Right lobe of liver (tissue), 6 donors: ENCODE results near the gene TTLL5. TPM values are rescaled to one million over a fixed set of nuclear protein-coding genes. Genes with fewer than 3 reads are reported as not detected.

Source experiments
- ATAC-seq, 4 donors: fragments of 200-7000 bp; cut with Tn5 transposase; one replicate each; pipeline ENCODE4 v1.9.1; 2020; ENCODE audit warnings: mild to moderate bottlenecking in 4 of 4, moderate library complexity in 4 of 4
- DNase-seq, 3 donors: peaks; one replicate each; pipeline ENCODE4 v3.0.0-alpha.2; 2020
- H3K27ac ChIP-seq, 3 donors: fragments of 200-600 bp; one replicate each; pipeline ENCODE4 v1.8.0; 2022
- H3K27me3 ChIP-seq, 2 donors: fragments of 200-600 bp; one replicate each; pipeline ENCODE4 v1.8.0; 2022
- H3K36me3 ChIP-seq, 4 donors: fragments of 200-600 bp; sonication (generic) in 1 of 4; one replicate each; pipeline versions ENCODE4 v1.5.1 to v1.8.0; 2017 to 2022; ENCODE audit warnings: control low read depth in 1 of 4
- H3K4me1 ChIP-seq, 4 donors: fragments of 200-600 bp; sonication (generic) in 1 of 4; one replicate each; pipeline versions ENCODE4 v1.5.1 to v1.8.0; 2017 to 2022; ENCODE audit warnings: control low read depth in 1 of 4
- H3K4me3 ChIP-seq, 3 donors: fragments of 200-600 bp; one replicate each; pipeline ENCODE4 v1.8.0; 2022
- H3K9me3 ChIP-seq, 4 donors: fragments of 200-600 bp; sonication (generic) in 1 of 4; one replicate each; pipeline versions ENCODE4 v1.5.1 to v1.8.0; 2017 to 2022; ENCODE audit warnings: control low read depth in 1 of 4
- CTCF ChIP-seq, 4 donors: fragments of 200-600 bp in 3 of 4; fragments of 450-650 bp in 1 of 4; IDR thresholded peaks; one replicate each; pipeline versions ENCODE4 v1.5.1 to v1.8.0; 2016 to 2022; ENCODE audit warnings: antibody characterized with exemption in 4 of 4, mild to moderate bottlenecking in 2 of 4
- POLR2A ChIP-seq: fragments of 450-650 bp; IDR thresholded peaks from one replicate; pipeline ENCODE4 v1.6.1; 2017; ENCODE audit warnings: antibody characterized with exemption, mild to moderate bottlenecking
- WGBS: methylation state at CpG from one replicate; pipeline ENCODE4 v1.1.6; 2018; ENCODE audit warnings: low coverage, low lambda C conversion rate; ENCODE audit not compliant: insufficient coverage; ENCODE audit errors: missing lambda C conversion rate; 5-methylcytosine and 5-hydroxymethylcytosine counted together
- intact Hi-C, 2 donors: fragments of 100-400 bp; cut with DNase I; formaldehyde crosslinking; loops; one replicate each; pipeline versions ENCODE4 v1.11.2 to v1.14.1; 2022
- total RNA-seq, 6 experiments: library from RNA; depleted of rRNA in 2 of 6; stranded (reverse); fragments of >200 nt in 2 of 6; fragmentation: NEBNext Ultra II Directional in 3 of 6; extraction: Animal tissue kit (Norgen Biotek cat#: 25700) in 3 of 6; gene quantifications; one replicate each; pipeline versions ENCODE4 v1.1.0 to v1.2.4, GENCODE V29; 2016 to 2023
- donor health status: DM: no; HTN: yes; CAD: no.
- donor health status: DM: no; HTN: no; CAD: no.
- donor health status: DM: no; HTN: no; CAD: no.
- donor health status: DM: no; HTN: yes; CAD: no.
- donor health status: DM: no; HTN: yes; CAD: no.

TTLL5 gene
- total RNA-seq, 6 experiments from 2014 or later: 7.4 to 13.8 (median 11.9) TPM

GRCh38 chr14:75726321-75726720 lies 65.3 kb downstream of the TTLL5 start:
- H3K27me3 ChIP-seq: no peaks in the 10 kb centered on the region
- 100% methylated on average over 1 of the region's 1 CpG for WGBS

GRCh38 chr14:75727124-75727523 lies 66.1 kb downstream of the TTLL5 start:
- no peak overlapping the region for H3K27ac ChIP-seq
- H3K9me3 ChIP-seq: no peaks in the 10 kb centered on the region
- WGBS: 90% methylated on average over 3 of the region's 3 CpGs
- no peaks in the 10 kb centered on the region for H3K27me3 ChIP-seq
- DNase-seq (no peak), ATAC-seq (no peak)
- intact Hi-C loops: no loop called here
- no peak overlapping the region for H3K4me3 ChIP-seq
- TF ChIP-seq CTCF (IDR thresholded peaks at IDR 0.05) (no peak), POLR2A (no peak)
- H3K4me1 ChIP-seq: no peaks in the 10 kb centered on the region
- H3K36me3 ChIP-seq: no peaks in the 10 kb centered on the region

More at GRCh38 chr14:75726321-75726720, 65.3 kb downstream of the TTLL5 start:
- ATAC-seq: no peak
- intact Hi-C loops: no loop called here
- no peaks in the 10 kb centered on the region for H3K9me3 ChIP-seq
- H3K36me3 ChIP-seq: no peaks in the 10 kb centered on the region
- TF ChIP-seq POLR2A (no peak), CTCF (IDR thresholded peaks at IDR 0.05) (no peak)
- no peak overlapping the region for H3K27ac ChIP-seq
- DNase-seq: no peak
- no peaks in the 10 kb centered on the region for H3K4me1 ChIP-seq
- no peak overlapping the region for H3K4me3 ChIP-seq

- H3K9me3 ChIP-seq: no peaks in the 10 kb centered on the region
- peaks cover 0 to 5% (median 0%) of the 10 kb centered on the region in 4 donors for H3K4me1 ChIP-seq
- no peak overlapping the region for H3K27ac ChIP-seq
- 94% methylated on average over 3 of the region's 3 CpGs for WGBS
- TF ChIP-seq POLR2A (no peak), CTCF (IDR thresholded peaks at IDR 0.05) (no peak)
- H3K4me3 ChIP-seq: no peak overlapping the region
- H3K36me3 ChIP-seq: peaks cover 0 to 4% (median 0%) of the 10 kb centered on the region in 4 donors
- no peaks in the 10 kb centered on the region for H3K27me3 ChIP-seq
- intact Hi-C loops: no loop called here
- ATAC-seq (no peak), DNase-seq (no peak)
Measured at GRCh38 chr14:75732888-75733287, 71.8 kb downstream of the TTLL5 start.

- WGBS: 78% methylated on average over 3 of the region's 3 CpGs
- no peak overlapping the region for H3K4me3 ChIP-seq
- peaks cover 0 to 13% (median 0%) of the 10 kb centered on the region in 4 donors for H3K4me1 ChIP-seq
- no peaks in the 10 kb centered on the region for H3K9me3 ChIP-seq
- peaks cover 0 to 4% (median 0%) of the 10 kb centered on the region in 4 donors for H3K36me3 ChIP-seq
- H3K27me3 ChIP-seq: no peaks in the 10 kb centered on the region
- intact Hi-C loops: no loop called here
- DNase-seq (no peak), ATAC-seq (no peak)
- no peak overlapping the region for H3K27ac ChIP-seq
- TF ChIP-seq POLR2A (no peak), CTCF (IDR thresholded peaks at IDR 0.05) (no peak)
Measured at GRCh38 chr14:75734854-75735253, 73.8 kb downstream of the TTLL5 start.
